ELF-1 (cell line): ENCODE data around the gene RNF166.
A peak's percentile ranks its signal among the peaks of the same experiment; 100 is the strongest.

Source experiments
- DNase-seq: peaks from one replicate; pipeline ENCODE4 v3.0.0-alpha.2; 2016; ENCODE audit warnings: low read depth, low spot score

RNF166 gene

GRCh38 chr16:88652762-88653063 is 53.5 kb downstream of the RNF166 start:
- DNase-seq, result no peak

GRCh38 chr16:88651989-88652761 is 54.0 kb downstream of the RNF166 start:
- no peak for DNase-seq

GRCh38 chr16:88651276-88651988 is 54.8 kb downstream of the RNF166 start:
- DNase-seq, result peak; percentile 37

GRCh38 chr16:88650749-88651275 is 55.4 kb downstream of the RNF166 start, which contains the start of gene CYBA:
Gene CYBA, minus strand, starts transcription at chr16:88651053. Its CDS starts 40 bp downstream, at chr16:88651013.
- DNase-seq, result peak; percentile 41

- peak; percentile 58 for DNase-seq
Observed at GRCh38 chr16:88649924-88650748, 56.1 kb downstream of the RNF166 start.

- DNase-seq, result no peak
Observed at GRCh38 chr16:88649195-88649923, 56.8 kb downstream of the RNF166 start.

- DNase-seq, result no peak
Observed at GRCh38 chr16:88647178-88648070, 58.8 kb downstream of the RNF166 start.
